ENCODE results near the gene GPX6.

DNA sequence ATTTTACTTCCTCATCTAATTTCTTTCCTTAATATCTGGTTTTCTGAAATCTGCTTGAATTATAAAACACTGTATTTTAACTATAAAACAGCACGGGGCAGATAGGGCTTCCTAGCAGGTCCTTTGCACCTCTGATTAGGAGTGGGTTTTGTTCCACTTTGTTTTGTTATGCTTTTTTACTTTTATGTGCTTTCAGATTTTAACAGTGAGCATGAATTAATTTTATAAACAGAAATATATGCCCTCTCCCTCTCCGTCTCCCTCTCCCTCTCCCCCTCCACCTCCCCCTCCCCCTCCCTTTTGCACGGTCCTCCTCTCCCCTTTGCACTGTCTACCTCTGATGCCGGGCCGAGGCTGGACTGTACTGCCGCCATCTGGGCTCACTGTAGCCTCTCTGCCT lies 14.3 kb downstream of the GPX6 start:
- no peak for TF ChIP-seq ZNF274 (IDR thresholded peaks at IDR 0.05; ENCODE audit: low read depth, low read length)
- TF ChIP-seq YY1 (IDR thresholded peaks at IDR 0.05; ENCODE audit: insufficient read depth, insufficient read length), result no peak
- TF ChIP-seq SUZ12 (IDR thresholded peaks at IDR 0.05; ENCODE audit: extremely low read depth, insufficient read depth, insufficient read length), result no peak

Measured in NT2/D1 (cell line).